GM18858 (cell line): ENCODE measurements around the gene NOTCH2.
A peak's percentile ranks its signal among the peaks of the same experiment; 100 is the strongest.
"Not testable (repeated sequence)": the region's sequence is repeated elsewhere in the genome, so short reads cannot be mapped to it uniquely, and the experiment has no call there.

ENCODE experiments used
- ATAC-seq: cut with Tn5 transposase; IDR thresholded peaks from one replicate; pipeline ENCODE4 v1.9.1; 2021; ENCODE audit not compliant: unreplicated experiment

NOTCH2 gene

DNA sequence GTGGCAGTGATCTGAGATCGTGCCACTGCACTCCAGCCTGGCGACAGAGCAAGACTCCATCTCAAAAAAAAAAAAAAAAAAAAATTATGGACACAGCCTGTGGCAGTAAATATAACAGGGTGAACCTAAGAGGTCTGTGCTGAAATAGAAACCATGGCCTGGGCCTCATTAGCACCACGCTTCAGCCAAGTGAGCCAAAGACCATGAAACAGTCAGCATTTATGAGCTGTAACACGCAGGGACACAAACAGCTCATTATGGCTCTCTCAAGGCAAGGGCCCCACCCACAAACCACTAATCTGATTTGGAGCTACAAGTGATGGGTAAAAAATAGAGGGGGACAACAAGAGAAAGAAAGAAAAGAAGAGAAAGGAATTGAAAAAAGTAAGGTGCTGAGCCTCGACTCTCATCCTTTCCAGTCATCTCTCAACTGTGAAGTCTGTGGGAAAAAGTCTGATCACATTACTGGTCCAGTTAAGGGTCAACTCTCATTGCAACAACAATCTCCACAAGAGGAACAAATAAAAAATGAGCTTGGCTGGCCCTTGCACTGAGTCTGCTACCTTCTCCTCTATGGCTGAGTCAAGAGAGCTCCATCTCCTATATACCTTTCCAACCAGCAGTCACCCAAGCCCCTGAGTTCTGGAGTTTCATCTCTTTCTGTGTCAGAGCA is 93.7 kb downstream of the NOTCH2 start:
- not testable (repeated sequence) for ATAC-seq

DNA sequence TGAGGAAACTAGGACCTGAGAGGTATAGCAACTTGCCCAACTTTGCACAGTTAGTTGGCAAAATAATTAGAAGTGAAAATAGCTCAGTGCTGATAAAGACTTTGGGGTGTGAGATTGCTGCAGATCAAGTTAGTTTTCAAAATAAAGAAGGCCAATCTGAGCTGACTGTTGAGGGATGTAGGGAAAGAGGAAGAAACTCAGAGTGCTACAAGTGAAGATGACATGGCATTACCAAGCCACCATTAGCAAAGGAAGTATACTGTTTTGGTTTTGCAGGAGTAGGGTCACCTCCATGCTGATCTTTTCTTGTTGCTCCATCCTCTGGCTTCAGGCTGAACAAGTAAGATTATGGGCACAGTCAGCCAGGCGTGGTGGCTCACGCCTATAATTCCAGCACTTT is 94.5 kb downstream of the NOTCH2 start:
- ATAC-seq, result no peak

DNA sequence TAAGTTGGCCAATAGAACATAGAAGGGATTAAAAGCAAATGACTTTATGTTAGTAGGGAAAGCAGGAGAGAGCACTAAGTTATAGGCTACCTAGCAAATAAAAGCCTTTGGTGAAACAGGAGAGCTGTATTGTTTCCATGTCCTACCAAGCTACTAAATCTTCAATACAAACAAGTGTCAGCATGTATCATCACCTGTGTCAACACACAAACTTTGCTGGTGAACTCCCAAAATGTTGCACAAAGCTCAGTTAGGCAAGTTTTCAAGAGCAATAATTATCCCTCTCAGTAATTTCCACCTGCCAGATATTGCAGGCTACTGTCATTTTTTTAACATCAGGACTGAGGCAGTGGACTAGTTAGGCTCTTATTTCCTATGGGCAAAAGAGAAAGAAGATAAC is 95.4 kb downstream of the NOTCH2 start:
- no peak for ATAC-seq

DNA sequence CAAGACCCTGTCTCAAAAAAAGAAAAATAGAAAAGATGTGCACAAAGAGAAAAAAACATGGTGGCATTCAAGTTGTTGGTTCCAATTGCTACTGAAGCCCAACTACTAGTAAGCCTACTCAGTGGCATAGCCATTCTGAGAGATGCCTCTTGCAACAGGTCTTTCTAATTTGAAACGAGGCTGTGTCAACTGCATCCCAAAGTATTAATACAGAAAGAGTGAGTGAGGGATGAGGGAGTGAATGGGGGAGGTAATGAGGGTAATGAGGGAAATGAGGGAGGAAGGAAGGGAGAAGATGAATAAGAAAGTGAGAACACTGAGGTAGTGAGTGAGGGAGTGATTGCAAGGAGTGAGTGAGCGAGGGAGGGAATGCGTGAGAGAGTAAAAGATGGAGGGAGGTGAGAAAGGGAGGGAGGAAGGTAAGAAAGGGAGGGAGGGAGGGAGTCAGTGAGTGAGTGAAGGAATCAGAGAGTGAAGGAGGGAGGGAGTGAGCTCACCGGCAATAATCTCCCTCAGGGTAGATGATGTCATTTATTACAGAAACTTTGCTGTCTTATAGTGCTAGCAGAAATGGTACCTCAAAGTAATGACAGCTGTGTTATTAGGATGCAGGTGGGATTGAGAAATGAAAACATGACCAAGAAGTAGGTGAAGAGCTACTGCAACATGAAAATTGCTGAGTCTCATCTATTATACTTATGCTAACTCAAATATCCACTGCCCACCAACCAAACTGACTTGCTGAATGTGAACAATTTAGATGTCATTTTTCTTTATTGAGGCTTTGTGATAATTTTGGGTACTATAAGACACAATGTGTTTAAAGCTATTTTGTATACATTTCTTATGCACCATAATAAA is 97.5 kb downstream of the NOTCH2 start:
- no peak for ATAC-seq

DNA sequence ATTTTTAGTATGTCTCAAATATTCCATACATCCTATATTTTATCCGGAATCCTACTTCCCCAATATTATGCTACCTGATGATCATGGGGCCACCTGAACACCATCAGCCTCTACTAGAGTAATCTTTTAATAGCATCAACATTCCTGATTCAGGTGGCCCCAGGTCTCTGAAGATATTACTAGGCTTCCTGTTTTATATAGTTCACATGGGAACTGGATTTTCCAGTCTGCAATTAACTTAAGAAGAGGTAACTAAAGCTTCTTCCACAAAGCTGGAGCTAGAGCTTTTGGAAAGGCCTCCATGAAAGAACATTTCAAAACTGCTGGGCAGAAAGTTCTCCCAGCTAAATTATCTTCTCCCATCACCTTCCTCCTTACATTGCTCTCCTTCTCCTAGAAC is 100.9 kb downstream of the NOTCH2 start:
- ATAC-seq, result no peak

DNA sequence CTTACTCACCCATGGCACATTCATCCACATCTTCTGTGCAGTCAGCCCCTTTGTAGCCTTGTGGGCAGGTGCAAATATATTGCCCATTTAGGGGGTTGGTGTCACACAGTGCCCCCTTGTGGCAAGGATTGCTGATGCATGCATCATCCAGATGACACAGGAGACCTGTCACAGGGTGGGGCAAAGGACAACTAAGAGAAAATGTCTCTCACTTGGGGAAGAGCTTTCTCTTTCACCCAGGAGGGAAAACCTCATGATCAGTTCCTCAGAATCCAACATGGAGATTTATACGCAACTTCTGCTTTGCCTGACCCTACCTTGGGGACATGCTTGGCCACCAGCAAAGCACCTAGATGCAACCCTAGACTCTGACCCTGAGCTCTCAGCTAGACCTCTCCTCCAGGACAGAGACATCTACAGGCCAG is 101.4 kb downstream of the NOTCH2 start:
- peak; percentile 87 for ATAC-seq

DNA sequence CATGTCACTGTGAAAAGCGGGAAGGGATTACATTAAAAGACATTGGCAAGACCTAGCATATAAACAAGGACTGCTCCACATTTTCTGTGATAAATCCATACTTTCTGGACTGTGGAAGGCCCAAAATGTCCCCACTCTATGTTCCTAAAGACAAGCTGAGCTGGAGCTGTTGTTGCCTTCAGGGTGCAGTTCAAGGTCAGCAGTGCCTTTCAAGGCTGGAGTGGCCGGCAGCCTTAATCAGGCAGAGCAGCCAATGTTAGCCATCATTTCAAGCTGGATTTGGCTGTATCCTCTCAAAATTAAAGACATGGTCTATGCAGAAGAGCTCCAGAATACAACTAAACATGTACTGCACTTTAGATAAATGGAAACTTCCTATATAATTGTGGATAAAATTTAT is 102.8 kb downstream of the NOTCH2 start:
- ATAC-seq, result no peak

DNA sequence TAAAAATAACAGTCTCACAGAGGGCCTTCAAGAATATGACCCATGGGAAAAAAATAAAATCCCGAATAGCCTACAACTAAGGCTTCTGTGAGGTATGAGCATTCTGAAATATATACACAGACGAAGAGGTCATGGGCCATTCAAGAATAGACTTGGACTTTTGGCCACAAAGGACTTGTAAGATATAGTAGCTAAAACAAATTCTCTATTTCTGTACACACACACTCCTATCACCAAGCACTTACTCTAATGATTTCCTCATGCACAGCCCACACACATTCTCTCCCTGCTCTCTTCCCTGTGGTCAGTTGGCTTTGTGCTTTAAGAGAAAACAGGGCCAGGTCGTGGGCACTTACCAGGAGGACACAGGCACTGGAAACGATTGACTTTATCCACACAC is 103.4 kb downstream of the NOTCH2 start:
- no peak for ATAC-seq

DNA sequence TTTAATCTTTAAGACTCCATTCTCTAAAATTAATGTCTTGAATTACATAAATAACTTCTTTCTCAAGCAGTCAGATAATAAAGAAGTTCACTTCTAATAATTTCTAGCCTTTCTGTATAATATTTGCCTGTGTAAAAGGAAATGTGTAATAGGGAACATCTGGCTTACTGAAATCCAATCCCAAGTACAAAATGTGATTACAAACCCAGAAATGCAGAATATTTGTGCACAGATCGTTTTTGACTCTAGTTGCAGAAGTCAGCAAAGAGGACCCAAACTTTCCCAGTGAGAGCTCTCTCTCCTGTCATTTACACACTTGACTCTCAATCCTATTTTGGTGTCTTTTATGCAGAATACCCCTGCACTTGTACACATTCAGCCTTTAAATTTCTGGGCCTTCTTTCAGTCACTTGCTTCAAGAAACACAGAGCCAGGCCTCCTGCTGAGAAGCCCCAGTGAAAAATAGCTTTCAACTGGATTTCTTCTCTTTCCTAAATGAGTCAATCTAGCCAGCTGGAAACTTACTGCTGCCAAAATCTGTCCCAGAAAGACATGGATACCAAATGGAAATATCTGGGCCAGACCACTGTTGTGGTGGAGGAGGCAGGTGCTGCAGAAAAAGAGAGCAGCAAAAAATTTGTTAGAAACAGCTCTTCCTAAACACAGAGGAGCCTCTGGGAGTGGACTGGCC is 104.6 kb downstream of the NOTCH2 start:
- no peak for ATAC-seq

DNA sequence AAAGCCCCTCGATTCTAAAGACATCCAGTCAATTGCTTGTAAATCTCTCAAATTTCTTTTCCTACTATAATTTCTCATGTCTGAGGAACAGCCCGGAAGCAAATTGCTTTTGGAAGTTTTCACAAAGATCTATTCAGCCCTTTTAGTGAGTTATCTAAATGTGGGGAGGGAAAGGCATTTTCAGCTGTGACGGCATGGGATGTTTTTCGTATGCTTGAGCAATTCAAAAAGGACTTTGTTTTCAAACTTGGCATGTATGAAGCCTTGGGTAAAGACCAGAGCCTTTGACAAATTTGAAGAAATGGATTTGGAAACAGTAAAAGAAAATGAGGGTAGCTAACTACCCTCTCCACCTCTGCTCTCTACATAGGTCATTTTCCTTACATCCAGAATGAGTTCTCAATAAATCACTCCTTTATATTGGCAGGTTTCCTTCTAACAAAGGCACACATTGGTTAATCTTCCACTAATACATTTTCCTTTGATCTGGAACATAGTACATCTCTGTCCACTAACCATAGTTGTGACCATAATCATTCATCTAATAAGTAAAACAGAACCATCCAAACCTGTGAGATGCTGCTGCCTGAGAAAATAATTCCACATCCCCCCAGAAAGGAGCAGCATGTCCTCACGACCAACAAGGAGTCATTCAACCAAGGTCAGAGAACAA is 107.0 kb downstream of the NOTCH2 start:
- ATAC-seq, result no peak

DNA sequence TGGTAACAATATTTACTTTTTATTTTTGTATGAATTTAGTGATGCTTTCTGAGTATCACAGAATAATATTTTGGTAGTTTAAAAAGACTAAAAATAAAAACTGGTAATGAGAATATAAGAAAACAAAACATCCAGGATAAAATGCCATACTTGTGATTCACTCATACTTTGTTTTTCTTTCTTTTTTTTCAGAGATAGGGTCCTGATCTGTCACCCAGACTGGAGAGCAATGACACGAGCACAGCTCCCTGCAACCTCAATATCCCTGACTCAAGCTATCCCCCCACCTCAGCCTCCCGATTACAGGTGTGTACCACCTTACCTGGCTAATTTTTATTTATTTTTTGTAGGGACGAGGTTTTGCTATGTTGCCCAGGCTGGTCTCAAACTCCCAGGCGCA is 109.0 kb downstream of the NOTCH2 start:
- ATAC-seq, result no peak

DNA sequence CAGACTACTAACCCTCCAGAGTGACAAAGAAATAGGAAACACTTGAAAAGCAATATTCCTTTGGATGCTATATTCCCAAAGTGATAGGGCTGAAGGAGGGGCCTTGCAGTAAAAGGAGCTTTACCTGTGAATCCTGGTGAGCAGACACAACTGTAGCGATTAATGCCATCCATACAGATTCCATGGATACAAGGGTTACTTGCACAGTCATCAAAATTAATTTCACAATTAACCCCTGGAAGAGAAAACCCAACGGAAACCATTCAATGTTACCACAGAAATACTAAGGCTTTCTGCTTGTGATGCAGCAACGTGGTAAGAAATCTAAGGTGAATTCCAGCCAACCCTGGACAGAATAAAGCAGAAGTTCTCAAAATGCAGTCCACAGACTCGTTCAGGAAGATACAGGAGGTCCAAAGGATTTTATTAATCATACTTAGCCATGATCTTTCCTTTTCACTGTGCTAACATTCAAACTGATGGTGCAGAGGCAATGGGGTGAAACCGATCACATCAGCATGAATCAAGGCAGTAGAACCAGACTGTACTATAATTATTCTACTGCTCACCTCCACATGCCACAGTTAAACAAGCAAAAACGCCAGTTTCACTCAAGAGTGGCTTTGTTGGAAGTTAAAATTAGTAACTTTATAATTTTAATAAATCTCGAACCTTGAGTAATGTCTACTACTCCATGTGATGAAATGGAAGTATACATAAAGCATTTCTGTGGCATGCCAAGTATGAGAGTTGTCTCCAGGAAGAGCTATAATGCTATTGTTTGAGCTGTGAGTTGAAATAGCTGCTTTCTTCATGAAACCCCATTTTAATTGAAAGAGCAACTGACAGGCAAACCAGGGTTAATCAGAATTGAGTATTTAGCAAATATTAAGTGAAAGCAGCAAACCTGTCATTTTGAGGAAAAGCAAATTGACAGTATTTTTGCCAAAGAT is 109.9 kb downstream of the NOTCH2 start:
- ATAC-seq, result no peak

DNA sequence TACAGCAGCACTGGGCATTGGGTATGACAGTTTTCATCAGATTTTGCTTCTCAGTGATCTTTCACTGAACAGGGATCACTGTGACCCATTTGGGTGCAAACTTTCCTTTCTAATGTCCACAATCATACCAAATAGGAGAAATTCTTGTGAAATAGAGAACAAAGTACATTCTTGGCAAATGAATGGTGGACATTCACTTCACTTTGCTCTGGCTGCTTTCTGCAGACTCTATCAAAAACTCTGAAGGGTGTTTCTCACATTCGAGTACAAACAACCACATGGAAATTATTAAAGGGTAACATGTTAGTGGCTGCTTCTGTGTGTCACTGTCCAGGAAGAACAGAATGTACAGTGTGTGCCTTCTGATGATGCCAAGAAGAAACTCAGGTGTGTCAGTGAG is 111.2 kb downstream of the NOTCH2 start:
- ATAC-seq, result no peak

DNA sequence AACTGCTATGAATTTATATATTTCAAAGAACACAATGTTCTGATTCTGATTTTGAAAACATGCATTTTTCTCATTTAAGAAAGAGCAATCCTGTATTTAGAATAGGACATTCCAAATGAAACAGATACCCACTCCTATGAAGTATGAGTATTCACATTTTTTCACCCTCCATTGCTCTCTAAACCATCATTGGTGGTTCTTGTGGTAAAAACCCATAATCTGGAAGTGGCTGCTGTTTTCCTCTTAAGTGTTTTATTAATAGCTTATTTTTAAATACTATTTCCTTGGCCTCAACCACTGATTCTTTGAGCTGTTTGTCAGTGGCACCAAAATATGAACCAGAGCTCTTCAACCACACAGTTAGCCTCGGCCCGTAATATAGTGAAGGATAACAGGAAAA is 113.2 kb downstream of the NOTCH2 start:
- no peak for ATAC-seq

DNA sequence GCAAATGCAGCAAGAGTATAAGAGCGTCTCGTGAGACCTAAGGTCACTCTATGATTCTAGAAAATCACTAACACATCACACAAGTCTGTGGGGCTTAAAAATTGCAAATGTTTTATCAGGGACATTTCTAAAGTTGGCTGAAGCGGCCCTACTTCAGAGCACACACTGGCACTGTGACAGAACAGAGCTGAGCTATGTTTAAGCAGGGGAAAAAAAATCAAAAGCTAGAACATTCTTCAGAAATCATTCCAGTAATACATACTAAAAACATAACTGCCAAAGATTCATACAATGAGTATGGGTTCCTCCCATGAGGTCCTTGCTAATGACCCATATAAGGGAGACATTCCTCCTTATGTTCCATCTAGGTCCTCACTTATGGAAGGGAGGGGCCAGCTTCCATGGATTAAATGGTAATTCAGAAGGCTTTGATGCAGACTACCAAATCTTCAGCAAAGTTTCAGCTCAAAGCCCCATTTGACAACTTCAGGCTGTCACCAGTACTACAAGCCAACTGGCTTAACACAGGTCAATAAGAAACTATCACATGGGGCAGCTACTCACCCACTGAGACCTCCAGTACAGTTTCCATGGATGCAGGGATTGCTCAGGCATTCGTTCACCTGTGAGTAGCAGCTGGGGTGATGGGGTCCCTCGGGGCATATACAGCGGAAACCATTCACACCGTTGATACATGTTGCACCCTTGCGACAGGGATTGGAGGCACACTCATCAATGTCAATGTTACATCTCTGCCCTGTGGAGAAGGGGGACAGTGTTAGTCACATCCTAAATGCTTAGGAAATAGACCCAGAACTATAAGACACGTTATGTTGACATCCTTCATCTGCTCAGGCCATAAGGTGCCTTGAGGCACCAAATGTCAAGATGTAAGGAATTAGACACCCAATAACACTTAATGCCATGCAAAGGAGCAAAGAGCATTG is 114.7 kb downstream of the NOTCH2 start:
- ATAC-seq, result no peak

DNA sequence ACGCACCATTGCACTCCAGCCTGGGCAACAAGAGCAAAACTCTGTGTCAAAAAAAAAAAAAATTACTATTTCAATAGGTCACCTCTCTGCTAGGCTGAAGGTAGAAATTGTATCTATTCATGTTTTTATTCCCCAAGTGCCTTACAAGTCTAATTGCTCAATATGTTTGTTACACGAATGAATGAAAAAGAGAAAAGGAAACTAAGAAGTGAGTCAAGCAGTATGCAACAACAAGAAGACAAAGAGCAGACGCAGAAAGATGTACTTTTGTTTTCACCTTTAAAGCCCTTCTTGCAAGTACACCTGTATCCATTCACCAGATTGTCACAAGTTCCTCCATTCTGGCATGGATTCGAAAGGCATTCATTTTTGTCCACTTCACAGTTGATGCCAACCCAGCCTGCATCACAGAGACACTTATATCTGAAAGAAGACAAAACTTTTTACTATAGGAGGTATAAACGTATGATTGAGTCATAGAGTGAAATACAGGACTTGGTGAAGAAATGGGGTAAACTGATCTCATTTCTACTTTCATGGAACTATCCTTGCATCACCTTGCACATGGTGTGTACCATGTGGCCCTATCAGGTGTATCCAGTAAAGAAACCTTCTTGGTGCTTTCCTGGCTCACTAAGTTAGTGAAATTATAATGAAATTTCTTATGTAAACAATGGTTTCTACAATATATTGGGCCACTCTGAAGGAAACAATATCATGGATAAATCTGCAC is 116.0 kb downstream of the NOTCH2 start:
- ATAC-seq, result no peak

DNA sequence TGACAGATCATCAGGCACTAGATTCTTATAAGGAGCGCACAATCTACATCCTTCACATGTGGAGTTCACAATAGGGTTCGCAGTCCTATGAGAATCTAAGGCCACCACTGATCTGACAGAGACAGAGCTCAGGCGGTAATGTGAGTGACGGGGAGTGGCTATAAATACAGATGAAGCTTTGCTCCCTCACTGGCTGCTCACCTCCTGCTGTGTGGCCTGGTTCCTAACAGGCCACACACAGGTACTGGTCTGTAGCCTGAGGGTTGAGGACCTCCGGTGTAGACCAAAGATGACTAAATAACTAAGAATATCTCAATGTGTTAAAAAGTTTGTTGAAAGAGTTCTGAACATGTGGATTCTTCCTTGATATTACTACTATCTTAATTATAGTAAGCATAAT is 117.0 kb downstream of the NOTCH2 start:
- ATAC-seq, result no peak
